T1000 (cell line): ENCODE results near the gene VWA7.

Source experiments
- DNase-seq: peaks from one replicate; lab custom pipeline; 2025; ENCODE audit warnings: mixed read lengths; lab: John Stamatoyannopoulos, UW

Gene VWA7

GRCh38 chr6:31758281-31758680 lies 18.8 kb downstream of the VWA7 start:
- DNase-seq = no peak

DNA sequence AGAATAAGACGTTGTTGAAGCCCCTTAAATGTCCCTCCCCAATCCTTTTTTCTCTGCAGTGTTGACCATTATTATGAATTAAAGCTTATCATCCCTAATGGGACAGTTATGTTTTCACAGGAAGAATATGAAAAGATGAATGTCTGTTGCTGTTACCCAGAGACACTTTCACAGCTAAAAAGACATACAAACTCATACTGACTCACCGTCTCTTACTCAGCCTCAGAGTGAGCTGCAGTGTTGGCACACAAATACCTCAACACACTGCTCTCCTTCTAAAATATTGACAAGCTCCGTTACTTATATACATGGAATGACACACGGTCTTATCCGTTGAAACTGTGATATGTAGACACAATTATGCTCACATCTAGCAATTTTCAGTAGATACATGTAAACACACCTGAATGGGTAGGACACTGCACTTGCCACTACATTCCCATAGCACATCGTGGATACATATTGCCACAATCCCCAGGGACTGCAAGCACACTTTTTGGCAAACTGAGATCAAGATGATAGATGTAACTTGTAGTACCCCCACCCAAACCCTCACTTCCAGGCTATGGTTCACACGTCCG lies 24.3 kb downstream of the VWA7 start:
- DNase-seq = no peak

GRCh38 chr6:31750411-31751022 lies 26.6 kb downstream of the VWA7 start:
- DNase-seq = no peak

- DNase-seq = no peak
Observed at GRCh38 chr6:31749301-31750036, 27.7 kb downstream of the VWA7 start.

- no peak for DNase-seq
Observed at GRCh38 chr6:31744422-31744821, 32.7 kb downstream of the VWA7 start.

- DNase-seq = no peak
Observed at GRCh38 chr6:31742894-31743293, 34.2 kb downstream of the VWA7 start.

- DNase-seq = no peak
Observed at GRCh38 chr6:31741815-31742214, 35.3 kb downstream of the VWA7 start.

GRCh38 chr6:31740397-31741223 lies 36.5 kb downstream of the VWA7 start:
- no peak for DNase-seq

GRCh38 chr6:31739639-31740396 lies 37.3 kb downstream of the VWA7 start, which contains the start of gene MSH5:
TSS of gene MSH5 (plus strand) at chr6:31740005. CDS start at chr6:31740467, 462 bp downstream.
- DNase-seq = peak; percentile 98

DNA sequence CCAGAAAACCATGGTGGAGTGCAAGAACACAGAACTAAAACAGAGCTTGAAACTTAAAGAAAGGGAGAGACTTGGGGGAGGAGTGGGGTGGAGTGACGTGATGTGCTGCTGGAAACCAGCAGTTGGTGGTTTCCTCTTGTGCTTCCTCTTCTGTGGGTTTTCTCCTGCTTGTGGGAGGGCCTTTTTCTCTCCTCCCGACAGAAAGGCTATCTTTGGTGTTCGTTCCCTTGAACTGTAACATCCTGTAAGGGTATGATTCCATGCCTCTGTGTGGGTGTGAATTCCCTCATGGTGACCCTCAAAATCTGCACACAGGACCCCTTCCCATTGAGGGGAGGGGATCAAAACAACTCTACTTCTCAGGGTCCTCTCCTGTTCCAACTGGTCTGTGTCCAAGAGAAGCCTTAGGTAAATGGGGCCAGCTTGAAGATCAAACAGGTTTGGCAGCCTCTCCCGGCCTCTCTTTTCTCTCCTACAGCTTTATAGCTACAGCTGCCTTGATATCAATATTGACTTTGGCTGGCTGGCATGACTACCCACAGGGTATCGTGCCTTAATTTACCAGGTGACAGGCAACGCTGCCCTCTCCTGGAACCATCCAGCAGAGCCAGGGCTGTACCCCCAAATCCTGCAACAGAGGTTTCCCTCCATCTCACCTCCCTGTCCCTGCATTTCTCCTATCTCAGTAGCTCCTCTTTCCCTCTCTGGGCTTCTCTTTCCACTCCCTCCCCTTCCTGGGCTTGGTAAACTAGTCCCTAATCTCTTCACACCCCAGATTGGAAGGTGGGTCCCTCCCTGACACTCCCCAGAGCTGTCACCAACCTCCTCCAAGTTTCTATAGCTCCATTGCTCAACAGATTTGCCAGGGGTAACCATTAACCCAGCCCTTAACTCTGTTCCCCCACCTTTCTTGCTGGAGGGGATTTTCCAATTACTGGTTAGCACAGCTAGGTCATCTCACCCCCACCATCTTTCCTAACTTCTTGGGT lies 38.8 kb downstream of the VWA7 start:
- no peak for DNase-seq

DNA sequence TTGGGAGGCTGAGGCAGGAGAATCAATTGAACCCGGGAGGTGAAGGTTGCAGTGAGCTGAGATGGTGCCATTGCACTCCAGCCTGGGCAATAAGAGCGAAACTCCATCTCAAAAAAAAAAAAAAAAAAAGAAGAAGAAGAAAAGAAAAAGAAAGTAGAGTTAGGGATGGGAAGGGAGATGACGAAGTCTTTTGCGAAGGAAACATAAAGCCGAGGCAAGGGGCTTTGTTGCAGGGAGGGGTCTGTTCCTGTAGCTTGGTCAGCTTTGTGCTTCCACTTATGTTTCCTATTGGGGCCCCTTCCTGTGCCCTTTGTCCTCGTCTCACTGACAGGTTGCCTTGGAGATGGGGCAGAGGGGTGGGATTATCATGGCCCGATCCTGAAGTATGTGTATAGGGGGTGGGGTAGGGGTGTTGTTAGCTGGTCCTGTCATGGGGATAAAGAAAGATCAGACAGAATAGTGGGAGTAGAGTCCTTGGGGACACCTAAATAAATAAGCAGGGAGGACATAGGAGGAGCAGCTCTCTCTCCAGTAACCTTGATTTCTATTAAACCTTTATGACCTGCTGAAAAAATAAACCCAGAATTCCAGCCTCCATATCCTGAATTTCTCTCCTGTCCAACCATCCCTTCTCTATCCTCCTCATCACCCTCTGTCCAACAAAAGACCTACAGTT lies 39.7 kb downstream of the VWA7 start:
- DNase-seq = no peak

- no peak for DNase-seq
Observed at GRCh38 chr6:31736768-31737314, 40.3 kb downstream of the VWA7 start.

DNA sequence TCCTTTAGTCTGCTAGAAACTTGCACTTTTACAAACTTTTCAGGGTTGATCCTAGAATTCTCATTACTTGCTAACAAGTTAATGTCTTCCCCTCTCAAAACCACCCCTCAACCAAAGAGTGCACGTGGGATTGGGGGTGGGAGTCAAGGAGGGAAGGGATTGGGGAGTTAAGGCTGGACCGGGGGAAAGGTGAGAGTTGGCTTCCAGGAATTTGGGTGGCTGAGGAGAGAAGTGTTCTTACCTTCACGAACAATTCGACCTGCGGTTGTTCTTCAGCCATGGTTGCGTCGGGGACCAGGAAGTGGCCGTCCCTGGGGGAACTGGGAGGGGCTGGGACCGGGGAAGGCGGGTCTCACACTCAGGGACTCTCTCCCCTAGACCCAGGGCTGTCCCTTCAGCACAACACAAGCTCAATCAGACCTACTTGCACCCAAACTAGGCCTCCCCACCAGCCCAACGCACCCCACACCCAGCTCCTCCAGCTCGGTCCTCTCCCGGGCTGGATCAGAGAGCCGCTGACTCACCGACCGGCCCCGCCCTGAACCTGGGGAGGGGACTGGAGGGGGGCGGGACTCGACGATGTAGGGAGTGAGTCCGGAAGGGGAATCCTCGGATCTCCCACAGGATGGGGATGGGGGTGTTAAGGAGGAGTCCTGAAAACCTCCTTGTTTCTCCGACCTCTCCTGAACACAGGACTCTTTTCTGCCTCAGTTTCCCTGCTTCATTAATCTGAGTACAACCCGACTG lies 40.9 kb downstream of the VWA7 start, which contains the start of gene CLIC1:
Gene CLIC1 (minus strand): TSS at position 510 of the 747 bp plus-strand sequence. CDS start 230 bp downstream, at position 280.
- DNase-seq = peak; percentile 58

DNA sequence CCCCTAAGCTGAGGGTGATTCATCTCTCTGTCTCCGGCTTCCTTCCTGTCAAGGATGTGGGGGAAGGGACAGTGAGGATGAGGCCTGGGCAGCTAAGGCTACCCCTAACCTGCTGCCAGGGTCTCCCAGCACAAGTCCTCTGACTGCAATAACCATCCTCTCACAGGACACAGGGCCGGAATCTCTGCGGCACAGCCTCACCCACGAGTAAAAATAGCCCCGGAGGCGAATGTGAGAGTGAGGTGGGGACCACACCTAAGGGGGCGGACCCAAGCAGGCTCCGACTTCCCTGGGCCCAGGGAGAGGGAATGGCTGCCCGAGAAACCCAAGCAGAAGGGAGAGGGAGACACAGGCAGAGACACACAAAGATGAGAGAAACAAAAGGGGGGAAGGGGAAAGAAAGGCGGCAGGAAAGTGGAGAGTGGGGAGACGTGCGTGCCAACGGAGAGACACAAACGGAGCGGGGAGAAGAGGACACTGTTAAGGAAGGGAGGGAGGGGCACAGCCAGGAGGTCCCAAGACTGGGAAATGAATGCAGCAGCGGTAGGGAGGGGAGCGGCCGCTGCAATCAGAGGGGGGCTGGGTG lies 42.2 kb downstream of the VWA7 start:
- DNase-seq = peak; percentile 44

DNA sequence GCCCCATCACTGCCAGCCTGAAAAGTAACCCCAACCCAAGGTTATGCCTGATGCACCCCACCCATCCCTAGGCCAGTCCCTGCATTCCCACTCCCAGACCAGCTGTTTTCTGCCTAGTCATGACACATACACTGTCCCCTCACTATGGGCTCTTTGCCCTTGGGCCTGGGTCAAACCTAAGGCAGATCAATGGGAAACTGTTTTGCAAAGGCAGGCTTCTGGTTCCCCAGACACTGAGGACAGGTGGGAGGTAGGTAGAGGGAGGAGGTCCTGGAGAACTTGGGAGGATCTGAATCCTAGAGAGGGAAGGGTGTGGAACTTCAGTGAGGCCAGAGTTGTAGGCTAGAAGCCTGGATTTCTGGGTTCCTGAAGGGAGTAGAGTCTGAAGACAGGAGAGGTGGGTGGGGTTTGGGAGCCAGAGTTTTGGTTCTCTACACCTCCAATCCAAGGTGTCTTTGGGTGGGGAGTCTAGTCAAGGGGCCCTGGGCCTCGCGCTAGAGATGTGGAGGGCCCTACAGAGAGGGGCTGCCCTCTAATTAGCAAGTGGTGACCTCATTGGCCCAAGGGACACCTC lies 42.8 kb downstream of the VWA7 start:
- no peak for DNase-seq

DNA sequence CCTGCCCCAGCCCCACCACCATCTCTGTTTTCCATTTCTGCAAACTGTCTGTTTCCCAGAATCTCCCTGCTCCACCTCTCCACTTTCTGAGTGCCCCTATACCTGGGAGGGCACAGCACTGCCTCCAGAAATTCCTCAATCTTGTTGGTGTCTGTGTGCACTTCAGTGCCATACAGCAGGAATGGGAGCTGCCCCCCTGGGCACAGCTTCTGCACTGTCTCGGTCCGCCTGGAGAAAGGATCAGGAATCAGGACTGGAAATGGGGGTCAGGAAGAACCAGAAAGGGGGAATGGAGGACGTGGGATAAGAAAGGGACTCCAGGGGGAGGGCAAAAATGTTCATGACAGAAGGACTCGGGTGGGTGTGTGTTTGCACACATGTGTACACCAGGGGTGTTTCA lies 43.4 kb downstream of the VWA7 start:
- DNase-seq = no peak

DNA sequence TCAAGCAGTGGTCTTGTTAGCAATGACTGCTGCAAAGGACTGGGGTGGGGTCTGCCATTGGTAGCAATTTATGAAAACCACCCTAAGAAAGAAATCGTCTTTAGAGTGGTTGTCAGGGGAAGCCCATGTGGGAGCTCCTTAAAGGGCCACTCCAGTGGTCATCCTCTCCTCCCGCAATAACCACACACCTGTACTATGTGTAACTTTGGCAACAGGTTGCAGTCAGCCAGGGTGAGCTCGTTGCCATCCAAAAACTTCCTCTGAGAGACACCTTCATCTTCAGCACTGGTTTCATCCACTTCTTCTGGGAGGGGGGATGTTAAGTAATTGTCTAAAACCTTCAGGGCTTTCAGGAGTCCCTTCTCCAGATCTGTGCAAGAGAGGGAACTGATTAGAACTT lies 45.1 kb downstream of the VWA7 start:
- DNase-seq = no peak

- DNase-seq = no peak
Observed at GRCh38 chr6:31730631-31731086, 46.5 kb downstream of the VWA7 start.
